ENCODE data around the gene FRMD1. TPM values are rescaled to one million over a fixed set of nuclear protein-coding genes. Genes with fewer than 3 reads are reported as not detected.

FRMD1 gene
- total RNA-seq, 1 donor from 2014 or later = not detected

GRCh38 chr6:168049706-168050224, 29.2 kb downstream of the FRMD1 start:
- intact Hi-C loops (cut with micrococcal nuclease) = no loop called here
- DNase-seq = no peak
- H3K4me1 Mint-ChIP-seq = no peaks in the 10 kb centered on the region
- no peak overlapping the region for H3K4me3 Mint-ChIP-seq
- no peaks in the 10 kb centered on the region for H3K27me3 Mint-ChIP-seq
- H3K9me3 Mint-ChIP-seq = no peaks in the 10 kb centered on the region
- no peaks in the 10 kb centered on the region for H3K36me3 Mint-ChIP-seq (ENCODE audit: low read depth)
- TF ChIP-seq, protein P1, sequence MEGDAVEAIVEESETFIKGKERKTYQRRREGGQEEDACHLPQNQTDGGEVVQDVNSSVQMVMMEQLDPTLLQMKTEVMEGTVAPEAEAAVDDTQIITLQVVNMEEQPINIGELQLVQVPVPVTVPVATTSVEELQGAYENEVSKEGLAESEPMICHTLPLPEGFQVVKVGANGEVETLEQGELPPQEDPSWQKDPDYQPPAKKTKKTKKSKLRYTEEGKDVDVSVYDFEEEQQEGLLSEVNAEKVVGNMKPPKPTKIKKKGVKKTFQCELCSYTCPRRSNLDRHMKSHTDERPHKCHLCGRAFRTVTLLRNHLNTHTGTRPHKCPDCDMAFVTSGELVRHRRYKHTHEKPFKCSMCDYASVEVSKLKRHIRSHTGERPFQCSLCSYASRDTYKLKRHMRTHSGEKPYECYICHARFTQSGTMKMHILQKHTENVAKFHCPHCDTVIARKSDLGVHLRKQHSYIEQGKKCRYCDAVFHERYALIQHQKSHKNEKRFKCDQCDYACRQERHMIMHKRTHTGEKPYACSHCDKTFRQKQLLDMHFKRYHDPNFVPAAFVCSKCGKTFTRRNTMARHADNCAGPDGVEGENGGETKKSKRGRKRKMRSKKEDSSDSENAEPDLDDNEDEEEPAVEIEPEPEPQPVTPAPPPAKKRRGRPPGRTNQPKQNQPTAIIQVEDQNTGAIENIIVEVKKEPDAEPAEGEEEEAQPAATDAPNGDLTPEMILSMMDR (IDR thresholded peaks at IDR 0.05) = no peak
- CTCF ChIA-PET = no interaction called here
- POLR2A ChIA-PET = no interaction called here
- no peak overlapping the region for H3K27ac Mint-ChIP-seq
- no peak for ATAC-seq (ENCODE audit: low read depth)

GRCh38 chr6:168049277-168049676, 29.7 kb downstream of the FRMD1 start:
- no peak overlapping the region for H3K27ac Mint-ChIP-seq
- ChIA-PET POLR2A (no interaction called here), CTCF (no interaction called here)
- no peak for DNase-seq
- no peaks in the 10 kb centered on the region for H3K4me1 Mint-ChIP-seq
- H3K9me3 Mint-ChIP-seq = no peaks in the 10 kb centered on the region
- TF ChIP-seq, protein P1 (IDR thresholded peaks at IDR 0.05) = no peak
- H3K27me3 Mint-ChIP-seq = no peaks in the 10 kb centered on the region
- intact Hi-C loops (cut with micrococcal nuclease) = no loop called here
- ATAC-seq (ENCODE audit: low read depth) = no peak
- no peak overlapping the region for H3K4me3 Mint-ChIP-seq
- no peaks in the 10 kb centered on the region for H3K36me3 Mint-ChIP-seq (ENCODE audit: low read depth)

GRCh38 chr6:168048724-168049025, 30.3 kb downstream of the FRMD1 start:
- Mint-ChIP-seq H3K27me3 (no peaks in the 10 kb centered on the region), H3K36me3 (ENCODE audit: low read depth) (no peaks in the 10 kb centered on the region), H3K9me3 (no peaks in the 10 kb centered on the region), H3K4me3 (no peak overlapping the region), H3K27ac (no peak overlapping the region), H3K4me1 (no peaks in the 10 kb centered on the region)
- ChIA-PET POLR2A (no interaction called here), CTCF (no interaction called here)
- TF ChIP-seq, protein P1 (IDR thresholded peaks at IDR 0.05) = no peak
- intact Hi-C loops (cut with micrococcal nuclease) = no loop called here
- DNase-seq = no peak
- no peak for ATAC-seq (ENCODE audit: low read depth)

- TF ChIP-seq, protein P1 (IDR thresholded peaks at IDR 0.05) = no peak
- Mint-ChIP-seq H3K36me3 (ENCODE audit: low read depth) (no peaks in the 10 kb centered on the region), H3K4me1 (no peaks in the 10 kb centered on the region), H3K27ac (no peak overlapping the region), H3K27me3 (no peaks in the 10 kb centered on the region), H3K9me3 (no peaks in the 10 kb centered on the region), H3K4me3 (no peak overlapping the region)
- CTCF ChIA-PET = no interaction called here
- DNase-seq = no peak
- ATAC-seq (ENCODE audit: low read depth) = no peak
- intact Hi-C loops (cut with micrococcal nuclease) = no loop called here
- POLR2A ChIA-PET = no interaction called here
Observed at GRCh38 chr6:168047841-168048723, 30.9 kb downstream of the FRMD1 start.

- H3K36me3 Mint-ChIP-seq (ENCODE audit: low read depth) = no peaks in the 10 kb centered on the region
- TF ChIP-seq, protein P1 (IDR thresholded peaks at IDR 0.05) = no peak
- peaks cover 2% of the 10 kb centered on the region for H3K9me3 Mint-ChIP-seq
- ChIA-PET CTCF (no interaction called here), POLR2A (no interaction called here)
- H3K27me3 Mint-ChIP-seq = no peaks in the 10 kb centered on the region
- intact Hi-C loops (cut with micrococcal nuclease) = no loop called here
- DNase-seq (no peak), ATAC-seq (ENCODE audit: low read depth) (no peak)
- H3K27ac Mint-ChIP-seq = no peak overlapping the region
- no peak overlapping the region for H3K4me3 Mint-ChIP-seq
- H3K4me1 Mint-ChIP-seq = no peaks in the 10 kb centered on the region
Observed at GRCh38 chr6:168046696-168047095, 32.3 kb downstream of the FRMD1 start.

Measured in activated B cell treated with CpG ODN at 0.5 μM for 24 hours (primary cell).